ENCODE results near the gene FBN1.

- TF ChIP-seq EZH2 (IDR thresholded peaks at IDR 0.05; ENCODE audit: low read depth, unreplicated experiment) (no peak), CTCF (conservative IDR thresholded peaks at IDR 0.05; ENCODE audit: low read depth in 2 of 2) (no peak), REST (IDR thresholded peaks at IDR 0.05; ENCODE audit: unreplicated experiment) (no peak), POLR2AphosphoS5 (IDR thresholded peaks at IDR 0.05; ENCODE audit: low read depth) (no peak), EZH2phosphoT487 (IDR thresholded peaks at IDR 0.05; ENCODE audit: unreplicated experiment) (no peak), ZNF331 (CRISPR knock-in tag; IDR thresholded peaks at IDR 0.05; ENCODE audit: low read depth) (no peak), JUNB (IDR thresholded peaks at IDR 0.05; ENCODE audit: unreplicated experiment) (no peak), ZNF114 (CRISPR knock-in tag; IDR thresholded peaks at IDR 0.05) (no peak), CREB1 (CRISPR knock-in tag; IDR thresholded peaks at IDR 0.05; ENCODE audit: low read depth) (no peak)
- TF ChIP-seq, protein P1, sequence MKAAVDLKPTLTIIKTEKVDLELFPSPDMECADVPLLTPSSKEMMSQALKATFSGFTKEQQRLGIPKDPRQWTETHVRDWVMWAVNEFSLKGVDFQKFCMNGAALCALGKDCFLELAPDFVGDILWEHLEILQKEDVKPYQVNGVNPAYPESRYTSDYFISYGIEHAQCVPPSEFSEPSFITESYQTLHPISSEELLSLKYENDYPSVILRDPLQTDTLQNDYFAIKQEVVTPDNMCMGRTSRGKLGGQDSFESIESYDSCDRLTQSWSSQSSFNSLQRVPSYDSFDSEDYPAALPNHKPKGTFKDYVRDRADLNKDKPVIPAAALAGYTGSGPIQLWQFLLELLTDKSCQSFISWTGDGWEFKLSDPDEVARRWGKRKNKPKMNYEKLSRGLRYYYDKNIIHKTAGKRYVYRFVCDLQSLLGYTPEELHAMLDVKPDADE (IDR thresholded peaks at IDR 0.05): no peak
Measured at GRCh38 chr15:48538941-48539340, 106.6 kb downstream of the FBN1 start.
